ENCODE data around the gene SMPD1. TPM values are rescaled to one million over a fixed set of nuclear protein-coding genes. Genes with fewer than 3 reads are reported as not detected.

SMPD1 gene
- total and polyA plus RNA-seq, 2 of the 8 experiments (the other 6 are each of a cell fraction or from before 2014, with no cell fraction given) = 1.9 to 2.4 TPM

DNA sequence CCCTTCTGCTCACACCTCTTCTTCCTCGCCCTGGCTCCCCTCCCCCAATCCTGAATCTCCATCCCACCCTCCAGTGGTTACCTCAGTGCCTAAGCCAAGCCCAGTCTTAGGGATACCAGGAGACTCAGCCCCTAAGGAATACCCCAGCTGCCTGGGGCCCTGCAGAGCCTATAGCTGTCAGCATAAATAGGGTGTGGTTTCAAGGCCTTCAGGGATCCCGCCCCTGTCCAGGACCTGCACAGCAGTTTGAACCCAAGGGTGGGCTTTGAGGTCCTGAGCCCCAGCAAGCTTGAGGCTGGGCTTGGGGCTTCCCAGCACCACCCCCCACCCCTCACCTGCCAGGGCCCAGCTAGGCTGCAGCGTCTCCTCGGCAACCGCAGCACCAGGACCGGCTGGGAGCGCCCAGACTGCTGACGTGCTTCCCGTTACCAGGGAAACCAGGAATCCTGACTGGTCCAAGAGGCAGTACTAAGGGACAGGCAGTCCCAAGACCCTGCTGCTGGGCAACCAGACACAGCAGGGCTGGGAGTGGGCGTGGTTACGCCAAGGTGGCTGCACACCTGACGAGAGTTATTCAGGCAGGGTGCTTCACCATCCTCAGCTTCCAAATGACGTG, 14.9 kb downstream of the SMPD1 start:
- Histone ChIP-seq H2AFZ (ENCODE audit: low read length) (no peak overlapping the region), H3K4ac (replicated peaks; ENCODE audit: insufficient read length, low read depth, low read length) (no peak overlapping the region), H3K23ac (ENCODE audit: insufficient read length) (no peak overlapping the region), H2BK15ac (ENCODE audit: low read length) (no peak overlapping the region), H3K18ac (ENCODE audit: extremely low read depth, low read length) (no peak overlapping the region), H3K4me2 (ENCODE audit: insufficient read depth in 1 of 2, low read depth in 2 of 2, low read length in 2 of 2) (peak overlapping the region; percentile 19 to 51), H2BK120ac (replicated peaks; ENCODE audit: low read depth, low read length) (no peak overlapping the region), H3K23me2 (ENCODE audit: low read depth, low read length) (no peaks in the 10 kb centered on the region), H3K9ac (replicated peaks in 1 of 4; ENCODE audit: extremely low read depth in 1 of 4, low read depth in 3 of 4, low read length in 3 of 4) (no peak overlapping the region; a peak in 1 of 7 replicates), H3K79me2 (ENCODE audit: control insufficient read depth in 1 of 2, insufficient read depth in 2 of 2, low read length in 2 of 2) (no peaks in the 10 kb centered on the region), H3K27me3 (replicated peaks in 1 of 4; ENCODE audit: control insufficient read depth in 3 of 4, extremely low read depth in 1 of 4, insufficient read depth in 3 of 4, low read length in 3 of 4) (no peaks in the 10 kb centered on the region), H4K5ac (ENCODE audit: insufficient read length, low read depth, low read length) (no peak overlapping the region), H3K14ac (ENCODE audit: insufficient read length) (no peak overlapping the region), H3K9me3 (ENCODE audit: insufficient read depth in 2 of 2, low read depth in 1 of 2, low read length in 1 of 2) (no peaks in the 10 kb centered on the region), H3K4me1 (replicated peaks in 1 of 4; ENCODE audit: control insufficient read depth in 3 of 4, insufficient read depth in 4 of 4, low read length in 3 of 4) (peaks cover 8 to 15% (median 10%) of the 10 kb centered on the region in 4 experiments), H3K4me3 (ENCODE audit: extremely low read depth in 1 of 4, insufficient read depth in 2 of 4, low read depth in 3 of 4, low read length in 4 of 4) (peak overlapping the region in 2 of 4 experiments; percentile 10 to 23; a peak in 4 of 8 replicates), H2BK12ac (ENCODE audit: low read depth, low read length) (no peak overlapping the region), H3K36me3 (ENCODE audit: control insufficient read depth in 2 of 4, insufficient read depth in 4 of 4, low read length in 3 of 4) (peaks cover 0 to 2% (median 0%) of the 10 kb centered on the region in 4 experiments; a peak in 1 of 8 replicates), H4K8ac (ENCODE audit: extremely low read depth, insufficient read depth, low read length) (no peak overlapping the region), H4K20me1 (replicated peaks in 1 of 2; ENCODE audit: control insufficient read depth in 1 of 2, insufficient read depth in 2 of 2, low read length in 2 of 2) (peaks cover 2 to 14% of the 10 kb centered on the region in 2 experiments), H2BK20ac (ENCODE audit: low read length) (no peak overlapping the region), H3K79me1 (ENCODE audit: low read depth, low read length) (no peaks in the 10 kb centered on the region), H3K56ac (replicated peaks; ENCODE audit: insufficient read length, low read depth, low read length) (no peak overlapping the region), H4K91ac (replicated peaks; ENCODE audit: insufficient read length, low read length) (no peak overlapping the region), H2BK5ac (ENCODE audit: low read depth, low read length) (no peak overlapping the region), H2AK5ac (ENCODE audit: low read depth, low read length) (no peak overlapping the region), H3K27ac (ENCODE audit: low read depth, low read length) (peak overlapping the region; percentile 28; the same call in 1 of the 2 replicates)
- TF ChIP-seq RXRA (IDR thresholded peaks at IDR 0.05; ENCODE audit: insufficient read depth, low read depth, low read length) (no peak), ASH2L (IDR thresholded peaks at IDR 0.05; ENCODE audit: low read length) (peak; percentile 65), SIN3A (conservative IDR thresholded peaks at IDR 0.05 in 1 of 2, IDR thresholded peaks at IDR 0.05 in 1 of 2; ENCODE audit: low read depth in 1 of 2, low read length in 2 of 2) (peak in 1 of 2 experiments; percentile 68; a peak in 2 of 4 replicates), GTF2F1 (IDR thresholded peaks at IDR 0.05; ENCODE audit: borderline replicate concordance, low read depth, low read length) (no peak), TEAD4 (IDR thresholded peaks at IDR 0.05; ENCODE audit: low read depth, low read length) (peak; percentile 91), KDM4A (IDR thresholded peaks at IDR 0.05; ENCODE audit: low read depth, low read length, severe bottlenecking) (no peak), CREB1 (IDR thresholded peaks at IDR 0.05) (peak; percentile 63), SP1 (IDR thresholded peaks at IDR 0.05; ENCODE audit: low read depth, low read length) (no peak), RBBP5 (IDR thresholded peaks at IDR 0.05; ENCODE audit: borderline replicate concordance, low read depth, low read length) (peak; percentile 51; the same call in 1 of the 2 replicates), EZH2 (IDR thresholded peaks at IDR 0.05; ENCODE audit: low read depth, low read length, severe bottlenecking) (no peak)
- TF ChIP-seq, protein P1, sequence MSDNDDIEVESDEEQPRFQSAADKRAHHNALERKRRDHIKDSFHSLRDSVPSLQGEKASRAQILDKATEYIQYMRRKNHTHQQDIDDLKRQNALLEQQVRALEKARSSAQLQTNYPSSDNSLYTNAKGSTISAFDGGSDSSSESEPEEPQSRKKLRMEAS (IDR thresholded peaks at IDR 0.05) = 0 out of 2 replicates have a peak, but pooled peaks have one; percentile 27
- WGBS, 2 experiments (ENCODE audit: extremely low coverage in 1 of 2, insufficient coverage in 1 of 2, insufficient read length in 1 of 2, insufficient replicate concordance in 2 of 2, low coverage in 1 of 2, low lambda C conversion rate in 2 of 2, missing lambda C conversion rate in 1 of 2) = 14% methylated on average over 12 of the region's 13 CpGs; no CpG with 5 or more reads in 1 of the 2 experiments
- CTCF ChIA-PET (ENCODE audit: partially characterized antibody) = interaction anchor here (1.1 to 9.5 kb wide), 12 partner anchors 11 to 42 kb away, joined by 3 to 79 read pairs (median 6); partner anchors contain the start of genes HPX and SMPD1
- POLR2A ChIA-PET (ENCODE audit: partially characterized antibody) = interaction anchor here (0.7 to 3.0 kb wide), 3 partner anchors 13 to 49 kb away, joined by 3 to 10 read pairs (median 7); partner anchors contain the start of gene APBB1
- DNase-seq (ENCODE audit: low read depth in 1 of 2, low spot score in 2 of 2) (peak; percentile 27 to 86), FAIRE-seq (peak; percentile 86)
